OCI-LY7 (cell line): Measurements from ENCODE around the gene NOP9. TPM values are rescaled to one million over a fixed set of nuclear protein-coding genes. Genes with fewer than 3 reads are reported as not detected.

ENCODE experiments used
- BruUV-seq: library from RNA; stranded (reverse); fragments of 400-500 nt; replicated peaks from 2 replicates; lab custom pipeline; 2021; lab: Mats Ljungman, UMichigan
- CTCF ChIA-PET: fragments of 300-600 bp; sonication (Branson Sonifier 250); formaldehyde crosslinking; loops from one replicate; lab custom pipeline; 2022; ENCODE audit warnings: antibody characterized with exemption; ENCODE audit not compliant: unreplicated experiment; lab: Charles Lee
- POLR2A ChIA-PET: fragments of 300-600 bp; sonication (Branson Sonifier 250); formaldehyde crosslinking; loops from one replicate; lab custom pipeline; 2022; ENCODE audit warnings: antibody characterized with exemption; lab: Charles Lee
- DNase-seq: peaks from one replicate; pipeline ENCODE4 v3.0.0-alpha.2; 2015; ENCODE audit warnings: low spot score
- H2AFZ ChIP-seq: fragments of 200-600 bp; sonication (generic), shearing (Covaris generic); 2 replicates; pipeline ENCODE4 v1.6.1; 2014; ENCODE audit warnings: mild to moderate bottlenecking, antibody characterized with exemption, low read length, moderate library complexity
- H3K27ac ChIP-seq: fragments of 200-600 bp; sonication (generic); 2 replicates; pipeline ENCODE4 v1.5.1; 2014; ENCODE audit warnings: mixed run types, low read depth, mild to moderate bottlenecking, moderate library complexity, low read length, inconsistent platforms; ENCODE audit not compliant: poor library complexity, severe bottlenecking
- H3K36me3 ChIP-seq: fragments of 200-600 bp; sonication (generic); 2 replicates; pipeline ENCODE4 v1.6.1; 2014; ENCODE audit warnings: mild to moderate bottlenecking, antibody characterized with exemption, low read length, moderate library complexity, mixed read lengths; ENCODE audit not compliant: insufficient read depth
- H3K4me1 ChIP-seq: fragments of 200-600 bp; sonication (generic); 2 replicates; pipeline ENCODE4 v1.5.1; 2014; ENCODE audit warnings: mild to moderate bottlenecking, low read length; ENCODE audit not compliant: insufficient read depth, poor library complexity, severe bottlenecking
- H3K4me2 ChIP-seq: fragments of 200-600 bp; sonication (generic); 2 replicates; pipeline ENCODE4 v1.6.1; 2014; ENCODE audit warnings: mild to moderate bottlenecking, low read length
- H3K4me3 ChIP-seq: fragments of 200-600 bp; sonication (generic); 2 replicates; pipeline ENCODE4 v1.5.1; 2014; ENCODE audit warnings: mild to moderate bottlenecking, low read depth, low read length; ENCODE audit not compliant: poor library complexity, severe bottlenecking
- H3K79me2 ChIP-seq: fragments of 200-600 bp; sonication (generic); 2 replicates; pipeline ENCODE4 v1.6.1; 2016; ENCODE audit warnings: low read depth, mild to moderate bottlenecking, low read length, moderate library complexity, mixed read lengths; ENCODE audit not compliant: insufficient read depth
- H3K9me2 ChIP-seq: fragments of 200-600 bp; sonication (generic); 2 replicates; pipeline ENCODE4 v1.6.1; 2016; ENCODE audit warnings: mild to moderate bottlenecking, low read length, mixed read lengths; ENCODE audit not compliant: insufficient read depth
- H3K9me3 ChIP-seq: fragments of 200-600 bp; sonication (generic); 2 replicates; pipeline ENCODE4 v1.6.1; 2014; ENCODE audit warnings: mild to moderate bottlenecking, mixed run types, low read length, mixed read lengths
- H4K20me1 ChIP-seq: fragments of 200-600 bp; sonication (generic); 2 replicates; pipeline ENCODE4 v1.6.1; 2014; ENCODE audit warnings: mild to moderate bottlenecking, antibody characterized with exemption, low read length, moderate library complexity, mixed read lengths; ENCODE audit not compliant: insufficient read depth
- EZH2phosphoT487 ChIP-seq: fragments of 200-600 bp; sonication (generic); IDR thresholded peaks from 2 replicates; pipeline ENCODE4 v1.6.1; 2018; ENCODE audit warnings: low read depth, borderline replicate concordance, mild to moderate bottlenecking, mixed run types, antibody characterized with exemption, low read length, moderate library complexity, mixed read lengths
- intact Hi-C: fragments of 100-400 bp; cut with micrococcal nuclease; formaldehyde crosslinking; loops from one replicate; pipeline ENCODE4 v1.10.0; 2022; ENCODE audit not compliant: unreplicated experiment
- total RNA-seq, 2 experiments: library from RNA; depleted of rRNA in 1 of 2; stranded (reverse); fragments of >200 nt in 1 of 2; shearing (Covaris generic) in 1 of 2; gene quantifications; 2 replicates each; pipeline ENCODE4 v1.2.3, GENCODE V29; 2014 to 2022
- TF ChIP-seq, protein P1 (sequence below): fragments of 200-600 bp; sonication (generic); conservative IDR thresholded peaks from 2 replicates; pipeline ENCODE4 v1.5.1; 2014; ENCODE audit warnings: mild to moderate bottlenecking, antibody characterized with exemption, low read length, moderate library complexity, mixed read lengths

NOP9 gene
- total RNA-seq, 2 experiments from 2014 or later: 33.2 to 52.6 TPM

DNA sequence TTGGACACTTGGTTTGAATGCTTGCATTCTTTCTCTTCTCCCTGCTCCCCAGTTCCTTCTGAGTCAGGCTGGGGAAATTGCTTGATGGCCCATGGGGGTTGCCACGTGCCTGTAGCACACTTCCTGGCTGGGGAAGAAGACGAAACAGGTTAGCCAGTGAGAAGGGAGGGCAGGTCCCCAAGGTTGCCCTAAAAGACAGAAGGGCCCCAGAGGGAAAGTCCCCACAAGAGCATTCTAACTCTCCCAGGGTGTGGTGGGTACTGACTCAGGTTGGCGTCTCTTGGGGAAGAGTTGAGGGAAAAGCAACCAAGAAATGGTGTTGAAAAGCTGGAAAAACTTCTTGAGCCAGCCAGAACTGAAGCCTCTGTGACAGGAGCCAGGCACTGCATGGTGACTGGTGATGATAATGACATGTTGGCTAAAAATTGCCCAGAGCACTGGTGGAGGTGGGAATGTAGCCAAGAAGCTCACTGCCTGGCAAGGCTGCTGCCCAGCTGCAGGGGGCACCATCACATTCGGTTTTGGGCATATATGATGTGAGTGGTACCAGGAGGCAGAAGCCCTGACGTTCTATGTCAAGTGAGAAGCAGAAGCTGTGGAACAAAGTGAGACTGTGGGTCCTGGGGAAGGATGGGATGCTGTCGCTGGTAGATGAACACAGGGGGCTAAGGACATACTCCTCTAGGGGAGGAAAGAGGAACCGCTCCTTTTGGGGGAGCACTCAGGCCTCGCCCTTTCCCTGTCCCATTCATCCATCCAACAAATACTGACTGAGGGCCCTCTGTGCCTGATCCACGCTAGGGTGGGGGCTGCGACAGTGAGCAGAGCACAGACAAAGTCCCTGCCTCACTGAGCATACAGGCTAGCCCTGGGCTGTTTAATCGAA, 20.1 kb upstream of the NOP9 start:
- no peak overlapping the region for H3K4me3 ChIP-seq
- intact Hi-C loops: no loop called here
- H3K36me3 ChIP-seq: no peaks in the 10 kb centered on the region
- CTCF ChIA-PET: interaction anchor here (1.0 kb wide), 1 partner anchor 13 kb away, joined by 5 read pairs; no protein-coding TSS in a partner anchor
- no peaks in the 10 kb centered on the region for H3K9me3 ChIP-seq
- DNase-seq: peak; percentile 19
- H2AFZ ChIP-seq: no peak overlapping the region
- H3K4me2 ChIP-seq: no peak overlapping the region
- no TSS peak for BruUV-seq
- no peaks in the 10 kb centered on the region for H3K79me2 ChIP-seq
- POLR2A ChIA-PET: interaction anchor here (0.9 kb wide), 1 partner anchor 37 kb away, joined by 3 read pairs; the partner anchor contains the start of gene TINF2
- H4K20me1 ChIP-seq: no peaks in the 10 kb centered on the region
- H3K9me2 ChIP-seq: no peaks in the 10 kb centered on the region
- no peak overlapping the region for H3K27ac ChIP-seq
- no peak for TF ChIP-seq EZH2phosphoT487
- TF ChIP-seq, protein P1, sequence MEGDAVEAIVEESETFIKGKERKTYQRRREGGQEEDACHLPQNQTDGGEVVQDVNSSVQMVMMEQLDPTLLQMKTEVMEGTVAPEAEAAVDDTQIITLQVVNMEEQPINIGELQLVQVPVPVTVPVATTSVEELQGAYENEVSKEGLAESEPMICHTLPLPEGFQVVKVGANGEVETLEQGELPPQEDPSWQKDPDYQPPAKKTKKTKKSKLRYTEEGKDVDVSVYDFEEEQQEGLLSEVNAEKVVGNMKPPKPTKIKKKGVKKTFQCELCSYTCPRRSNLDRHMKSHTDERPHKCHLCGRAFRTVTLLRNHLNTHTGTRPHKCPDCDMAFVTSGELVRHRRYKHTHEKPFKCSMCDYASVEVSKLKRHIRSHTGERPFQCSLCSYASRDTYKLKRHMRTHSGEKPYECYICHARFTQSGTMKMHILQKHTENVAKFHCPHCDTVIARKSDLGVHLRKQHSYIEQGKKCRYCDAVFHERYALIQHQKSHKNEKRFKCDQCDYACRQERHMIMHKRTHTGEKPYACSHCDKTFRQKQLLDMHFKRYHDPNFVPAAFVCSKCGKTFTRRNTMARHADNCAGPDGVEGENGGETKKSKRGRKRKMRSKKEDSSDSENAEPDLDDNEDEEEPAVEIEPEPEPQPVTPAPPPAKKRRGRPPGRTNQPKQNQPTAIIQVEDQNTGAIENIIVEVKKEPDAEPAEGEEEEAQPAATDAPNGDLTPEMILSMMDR: peak; percentile 63
- H3K4me1 ChIP-seq: peaks cover 14% of the 10 kb centered on the region

DNA sequence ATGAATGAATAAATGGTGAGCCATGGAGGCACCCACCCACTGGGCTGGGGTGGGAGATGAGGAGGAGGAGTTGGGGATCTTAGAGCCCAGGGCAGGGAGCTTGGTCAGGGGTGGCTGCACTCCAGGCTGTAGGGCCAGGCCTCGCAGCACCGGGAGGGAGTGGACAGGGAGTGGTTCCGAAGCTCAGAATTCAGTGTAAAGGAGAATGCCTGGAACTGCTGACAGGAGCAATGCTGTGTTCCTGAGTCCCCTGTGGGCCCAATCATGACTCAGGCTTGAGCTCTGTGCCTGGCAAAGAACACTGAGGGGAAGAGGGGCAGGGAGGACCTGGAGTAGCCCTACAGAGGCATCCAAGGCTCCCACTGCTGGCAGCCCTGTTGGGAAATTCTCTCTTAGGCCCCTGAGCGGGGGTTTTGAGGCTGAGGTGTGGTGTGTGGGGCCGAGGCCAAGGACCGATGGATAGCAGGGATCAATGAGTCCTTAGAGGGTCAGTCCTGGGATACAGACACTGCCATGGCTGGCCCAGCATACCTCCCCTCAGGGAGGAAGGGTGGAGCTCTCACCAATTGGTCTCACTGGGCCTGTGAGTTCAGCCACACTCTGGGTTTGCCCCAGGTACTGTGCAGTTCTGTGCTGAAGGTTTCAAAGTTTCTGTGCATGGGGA, 18.7 kb upstream of the NOP9 start:
- no peak overlapping the region for H3K4me3 ChIP-seq
- ChIA-PET POLR2A (interaction anchor here (0.9 kb wide), 1 partner anchor 38 kb away, joined by 3 read pairs; the partner anchor contains the start of gene TINF2), CTCF (interaction anchor here (0.6 to 0.7 kb wide), 2 partner anchors 38 to 145 kb away, joined by 3 read pairs; partner anchors contain the start of gene PSME1)
- intact Hi-C loops: no loop called here
- no TSS peak for BruUV-seq
- DNase-seq: no peak
- no peak overlapping the region for H2AFZ ChIP-seq
- no peaks in the 10 kb centered on the region for H4K20me1 ChIP-seq
- TF ChIP-seq EZH2phosphoT487: no peak
- TF ChIP-seq, protein P1: no peak
- no peaks in the 10 kb centered on the region for H3K36me3 ChIP-seq
- H3K4me2 ChIP-seq: no peak overlapping the region
- no peaks in the 10 kb centered on the region for H3K9me3 ChIP-seq
- no peak overlapping the region for H3K27ac ChIP-seq
- no peaks in the 10 kb centered on the region for H3K79me2 ChIP-seq
- peaks cover 7% of the 10 kb centered on the region for H3K4me1 ChIP-seq
- no peaks in the 10 kb centered on the region for H3K9me2 ChIP-seq
